GM12892 (cell line): ENCODE data around the gene NPHP4.

ENCODE experiments used
- POLR2A ChIP-seq: IDR thresholded peaks from 2 replicates; pipeline ENCODE4 v1.6.1; 2011; ENCODE audit warnings: low read depth, low read length, control low read depth
- POLR2AphosphoS5 ChIP-seq: IDR thresholded peaks from 2 replicates; pipeline ENCODE4 v1.6.1; 2011; ENCODE audit warnings: low read depth, low read length, control low read depth
- TAF1 ChIP-seq: IDR thresholded peaks from 2 replicates; pipeline ENCODE4 v1.6.1; 2011; ENCODE audit warnings: low read depth, mild to moderate bottlenecking, control low read depth, low read length, borderline replicate concordance

- no peak for TF ChIP-seq POLR2A
- no peak for TF ChIP-seq TAF1
- no peak for TF ChIP-seq POLR2AphosphoS5
These were observed 135.2 kb downstream of the NPHP4 start for GRCh38 chr1:5857011-5857410.
